Vagina (tissue), 2 donors: Measurements from ENCODE around the gene MCUR1.

Source experiments
- POLR2A ChIP-seq, 2 donors: fragments of 450-650 bp; IDR thresholded peaks; one replicate each; pipeline ENCODE4 v1.6.1; 2017; ENCODE audit warnings: antibody characterized with exemption in 2 of 2, mild to moderate bottlenecking in 2 of 2, moderate library complexity in 2 of 2
- POLR2AphosphoS5 ChIP-seq, 2 donors: sonication (generic); formaldehyde crosslinking; IDR thresholded peaks; one replicate each; pipeline ENCODE4 v1.9.0; 2017; ENCODE audit warnings: antibody characterized with exemption in 2 of 2, mild to moderate bottlenecking in 2 of 2, low read depth in 1 of 2; ENCODE audit not compliant: insufficient read depth in 1 of 2
- TF ChIP-seq, protein P1 (sequence below), 3 experiments: fragments of 450-650 bp in 2 of 3; fragments of 200-600 bp in 1 of 3; sonication (generic) in 1 of 3; IDR thresholded peaks; one replicate each; pipeline ENCODE4 v1.5.1; 2017 to 2019; ENCODE audit warnings: antibody characterized with exemption in 3 of 3, mild to moderate bottlenecking in 2 of 3, moderate library complexity in 2 of 3

DNA sequence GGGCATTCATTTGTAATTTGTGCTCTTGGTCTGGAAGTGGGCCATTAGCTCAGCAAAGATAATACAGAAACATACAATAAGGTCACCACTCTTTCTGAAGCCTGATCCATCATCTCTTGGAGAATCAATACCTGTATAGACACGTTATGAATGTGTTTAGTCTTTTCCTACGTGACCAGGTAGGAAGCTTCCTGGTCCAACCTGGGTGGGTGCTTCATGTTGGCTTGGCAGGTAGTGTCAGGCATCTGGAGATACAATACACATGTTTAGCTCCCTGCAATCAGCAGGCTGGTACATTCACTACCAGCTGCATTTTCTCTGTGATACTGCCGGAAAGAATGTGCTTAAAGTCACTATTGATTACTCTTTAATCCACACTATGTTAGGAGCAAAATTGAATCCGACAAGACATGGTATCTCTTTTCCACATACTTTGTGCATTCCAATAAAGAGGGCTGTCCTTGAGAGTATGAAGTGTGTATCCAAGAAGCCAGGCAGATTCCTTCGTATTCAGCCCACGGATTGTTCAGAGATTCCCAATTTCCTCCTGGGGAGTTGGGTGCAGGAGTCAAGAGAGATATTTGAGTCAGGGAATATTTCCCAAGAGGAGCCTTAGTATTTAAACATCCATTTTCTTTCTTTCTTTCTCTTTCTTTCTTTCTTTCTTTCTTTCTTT is 52.9 kb downstream of the MCUR1 start:
- TF ChIP-seq, protein P1, sequence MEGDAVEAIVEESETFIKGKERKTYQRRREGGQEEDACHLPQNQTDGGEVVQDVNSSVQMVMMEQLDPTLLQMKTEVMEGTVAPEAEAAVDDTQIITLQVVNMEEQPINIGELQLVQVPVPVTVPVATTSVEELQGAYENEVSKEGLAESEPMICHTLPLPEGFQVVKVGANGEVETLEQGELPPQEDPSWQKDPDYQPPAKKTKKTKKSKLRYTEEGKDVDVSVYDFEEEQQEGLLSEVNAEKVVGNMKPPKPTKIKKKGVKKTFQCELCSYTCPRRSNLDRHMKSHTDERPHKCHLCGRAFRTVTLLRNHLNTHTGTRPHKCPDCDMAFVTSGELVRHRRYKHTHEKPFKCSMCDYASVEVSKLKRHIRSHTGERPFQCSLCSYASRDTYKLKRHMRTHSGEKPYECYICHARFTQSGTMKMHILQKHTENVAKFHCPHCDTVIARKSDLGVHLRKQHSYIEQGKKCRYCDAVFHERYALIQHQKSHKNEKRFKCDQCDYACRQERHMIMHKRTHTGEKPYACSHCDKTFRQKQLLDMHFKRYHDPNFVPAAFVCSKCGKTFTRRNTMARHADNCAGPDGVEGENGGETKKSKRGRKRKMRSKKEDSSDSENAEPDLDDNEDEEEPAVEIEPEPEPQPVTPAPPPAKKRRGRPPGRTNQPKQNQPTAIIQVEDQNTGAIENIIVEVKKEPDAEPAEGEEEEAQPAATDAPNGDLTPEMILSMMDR (IDR thresholded peaks at IDR 0.05) = no peak
- TF ChIP-seq POLR2AphosphoS5 (IDR thresholded peaks at IDR 0.05; ENCODE audit: insufficient read depth in 1 of 2, low read depth in 1 of 2) (no peak), POLR2A (IDR thresholded peaks at IDR 0.05) (no peak)
